ENCODE results near the gene OR2T3. TPM values are rescaled to one million over a fixed set of nuclear protein-coding genes. Genes with fewer than 3 reads are reported as not detected.
"Not testable (repeated sequence)": the region's sequence is repeated elsewhere in the genome, so short reads cannot be mapped to it uniquely, and the experiment has no call there.

Gene OR2T3
- total RNA-seq, 1 donor from 2014 or later, result not detected

GRCh38 chr1:248448409-248449074 is 24.6 kb upstream of the OR2T3 start:
- ATAC-seq; H3K27ac ChIP-seq; H3K4me3 ChIP-seq; H3K4me1 ChIP-seq; intact Hi-C loops (cut with DNase I); DNase-seq; H3K27me3 ChIP-seq; H3K36me3 ChIP-seq; H3K9me3 ChIP-seq: not testable (repeated sequence)

- H3K4me1 ChIP-seq; intact Hi-C loops (cut with DNase I); H3K9me3 ChIP-seq; H3K27ac ChIP-seq; H3K4me3 ChIP-seq; ATAC-seq; DNase-seq; H3K27me3 ChIP-seq; H3K36me3 ChIP-seq: not testable (repeated sequence)
Observed at GRCh38 chr1:248449821-248450465, 23.2 kb upstream of the OR2T3 start.

- H3K4me1 ChIP-seq; H3K9me3 ChIP-seq; H3K27me3 ChIP-seq; H3K36me3 ChIP-seq; ATAC-seq; DNase-seq; H3K4me3 ChIP-seq; H3K27ac ChIP-seq; intact Hi-C loops (cut with DNase I): not testable (repeated sequence)
Observed at GRCh38 chr1:248450466-248451145, 22.5 kb upstream of the OR2T3 start.

GRCh38 chr1:248453619-248454018 is 19.5 kb upstream of the OR2T3 start:
- intact Hi-C loops (cut with DNase I), result not testable (repeated sequence)

GRCh38 chr1:248455045-248455444 is 18.1 kb upstream of the OR2T3 start:
- intact Hi-C loops (cut with DNase I); H3K36me3 ChIP-seq; H3K27me3 ChIP-seq; H3K4me1 ChIP-seq; H3K27ac ChIP-seq; ATAC-seq; DNase-seq; H3K4me3 ChIP-seq; H3K9me3 ChIP-seq: not testable (repeated sequence)

More at GRCh38 chr1:248453619-248454018, 19.5 kb upstream of the OR2T3 start:
- not testable (repeated sequence) for H3K4me1 ChIP-seq, H3K36me3 ChIP-seq, H3K4me3 ChIP-seq, H3K9me3 ChIP-seq, H3K27me3 ChIP-seq, H3K27ac ChIP-seq, DNase-seq
- peak; percentile 10 for ATAC-seq

GRCh38 chr1:248456635-248457034 is 16.5 kb upstream of the OR2T3 start:
- H3K27me3 ChIP-seq; intact Hi-C loops (cut with DNase I); H3K4me3 ChIP-seq; H3K36me3 ChIP-seq; H3K27ac ChIP-seq; ATAC-seq; H3K9me3 ChIP-seq; H3K4me1 ChIP-seq; DNase-seq: not testable (repeated sequence)

GRCh38 chr1:248459117-248459516 is 14.0 kb upstream of the OR2T3 start:
- intact Hi-C loops (cut with DNase I); H3K4me1 ChIP-seq; H3K9me3 ChIP-seq; DNase-seq; H3K36me3 ChIP-seq; ATAC-seq; H3K27ac ChIP-seq; H3K27me3 ChIP-seq; H3K4me3 ChIP-seq: not testable (repeated sequence)

- ATAC-seq (no peak), DNase-seq (no peak)
- Histone ChIP-seq H3K4me1 (no peaks in the 10 kb centered on the region), H3K27me3 (no peaks in the 10 kb centered on the region), H3K36me3 (no peaks in the 10 kb centered on the region), H3K9me3 (no peaks in the 10 kb centered on the region), H3K4me3 (no peak overlapping the region), H3K27ac (no peak overlapping the region)
- intact Hi-C loops (cut with DNase I), result no loop called here
- no peak for TF ChIP-seq CTCF (IDR thresholded peaks at IDR 0.05)
Observed at GRCh38 chr1:248471154-248471553, 2.0 kb upstream of the OR2T3 start.

GRCh38 chr1:248472111-248472510 is 1.0 kb upstream of the OR2T3 start:
- H3K36me3 ChIP-seq; H3K4me1 ChIP-seq; H3K4me3 ChIP-seq; H3K9me3 ChIP-seq; ATAC-seq; H3K27me3 ChIP-seq; intact Hi-C loops (cut with DNase I); DNase-seq; H3K27ac ChIP-seq: not testable (repeated sequence)

GRCh38 chr1:248475660-248476059 is 2.5 kb downstream of the OR2T3 start:
- H3K9me3 ChIP-seq; intact Hi-C loops (cut with DNase I); H3K27ac ChIP-seq; H3K27me3 ChIP-seq; H3K36me3 ChIP-seq; H3K4me3 ChIP-seq; DNase-seq; H3K4me1 ChIP-seq; ATAC-seq: not testable (repeated sequence)

GRCh38 chr1:248481686-248482579 is 8.8 kb downstream of the OR2T3 start:
- ATAC-seq; H3K27me3 ChIP-seq; H3K36me3 ChIP-seq; intact Hi-C loops (cut with DNase I); H3K9me3 ChIP-seq; H3K27ac ChIP-seq; H3K4me1 ChIP-seq; DNase-seq; H3K4me3 ChIP-seq: not testable (repeated sequence)

GRCh38 chr1:248488289-248488688 is 15.1 kb downstream of the OR2T3 start, which contains the start of gene OR2T5:
Gene OR2T5, plus strand, starts transcription at chr1:248488589. Its CDS starts 0 bp downstream, at chr1:248488589.
- H3K4me1 ChIP-seq; H3K27me3 ChIP-seq; H3K9me3 ChIP-seq; ATAC-seq; H3K4me3 ChIP-seq; H3K36me3 ChIP-seq; intact Hi-C loops (cut with DNase I); DNase-seq; H3K27ac ChIP-seq: not testable (repeated sequence)

Data from upper lobe of right lung (tissue), 1 donor.